Lung (tissue), 12 donors: ENCODE data around the gene LARGE1. TPM values are rescaled to one million over a fixed set of nuclear protein-coding genes. Genes with fewer than 3 reads are reported as not detected.

Experiments used
- ATAC-seq: fragments of 200-7000 bp; cut with Tn5 transposase; one replicate; pipeline ENCODE4 v1.9.1; 2020; ENCODE audit warnings: moderate number of reproducible peaks; ENCODE audit not compliant: insufficient read depth, low FRiP score
- DNase-seq, 3 donors: peaks; one replicate each; pipeline ENCODE4 v3.0.0-alpha.2; 2013 to 2017
- H3K27ac ChIP-seq, 2 donors: one replicate each; pipeline ENCODE4 v1.5.1; 2013; ENCODE audit warnings: mild to moderate bottlenecking in 2 of 2, moderate library complexity in 2 of 2, control low read depth in 1 of 2, inconsistent platforms in 1 of 2, low read depth in 1 of 2, low read length in 1 of 2
- H3K27me3 ChIP-seq, 3 donors: one replicate each; pipeline ENCODE4 v1.5.1; 2013; ENCODE audit warnings: low read length in 2 of 3; ENCODE audit not compliant: control insufficient read depth in 3 of 3, insufficient read depth in 3 of 3
- H3K36me3 ChIP-seq, 4 donors: one replicate each; pipeline ENCODE4 v1.5.1; 2013; ENCODE audit warnings: low read length in 4 of 4, mild to moderate bottlenecking in 1 of 4, moderate library complexity in 1 of 4; ENCODE audit not compliant: control insufficient read depth in 4 of 4, insufficient read depth in 4 of 4
- H3K4me1 ChIP-seq, 5 donors: one replicate each; pipeline ENCODE4 v1.5.1; 2013; ENCODE audit warnings: low read length in 5 of 5, mild to moderate bottlenecking in 2 of 5, moderate library complexity in 1 of 5; ENCODE audit not compliant: control insufficient read depth in 5 of 5, insufficient read depth in 5 of 5
- H3K4me3 ChIP-seq: one replicate; pipeline ENCODE4 v1.5.1; 2013; ENCODE audit warnings: mild to moderate bottlenecking, control low read depth, moderate library complexity
- H3K9ac ChIP-seq, 2 donors: one replicate each; pipeline ENCODE4 v1.5.1; 2013; ENCODE audit warnings: low read length in 2 of 2, control low read depth in 1 of 2; ENCODE audit not compliant: insufficient read depth in 1 of 2
- H3K9me3 ChIP-seq, 4 donors: one replicate each; pipeline ENCODE4 v1.5.1; 2013; ENCODE audit warnings: low read length in 3 of 4, mild to moderate bottlenecking in 1 of 4, moderate library complexity in 1 of 4; ENCODE audit not compliant: control insufficient read depth in 4 of 4, insufficient read depth in 3 of 4
- WGBS, 2 donors: extraction: QIAGEN DNeasy Blood & Tissue Kit; methylation state at CpG; one replicate each; pipeline ENCODE4 v1.1.7; 2013; 5-methylcytosine and 5-hydroxymethylcytosine counted together
- polyA plus RNA-seq, 2 donors: library from polyadenylated mRNA; stranded (reverse); fragments of 200-250 nt; gene quantifications; one replicate each; pipeline ENCODE4 v1.2.1, GENCODE V29; 2013
- total RNA-seq, 2 donors: library from RNA; depleted of rRNA in 1 of 2; stranded (reverse); fragments of >200 nt in 1 of 2; gene quantifications; one replicate each; pipeline ENCODE4 v1.2.1, GENCODE V29; 2014 to 2021
- TF ChIP-seq, protein P1 (sequence below): IDR thresholded peaks from 2 replicates; pipeline ENCODE4 v1.5.1; 2012; ENCODE audit warnings: mild to moderate bottlenecking; ENCODE audit errors: control extremely low read depth, extremely low read depth
- donor health status: control.
- donor health status: control.
- donor health status: Bipolar disorder and iron deficiency.
- donor health status: healthy.
- donor health status: DM: yes; HTN: yes; CAD: no.

Gene LARGE1
- total and polyA plus RNA-seq, 4 donors, result 2.9 to 41.1 (median 15.4) TPM

DNA sequence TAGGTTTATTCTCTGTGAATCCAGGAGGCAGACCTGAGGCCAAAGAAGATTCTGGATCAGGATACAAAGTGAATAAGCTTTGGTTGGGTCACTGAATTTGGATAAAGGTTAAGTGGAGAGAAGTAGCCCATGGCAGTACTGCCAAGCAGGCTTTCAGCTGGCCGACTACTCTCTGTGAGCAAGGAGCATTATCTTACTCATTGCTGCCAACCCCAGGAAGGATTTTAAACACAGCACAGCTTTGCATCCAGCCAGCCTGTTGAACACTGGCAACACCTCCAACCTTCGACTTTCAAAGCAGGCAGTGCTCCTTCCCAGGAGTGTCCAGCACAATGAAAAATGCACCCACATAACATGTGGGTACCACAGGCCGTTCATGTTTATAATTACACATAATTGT lies 498.4 kb downstream of the LARGE1 start:
- H3K9ac ChIP-seq, result no peak overlapping the region
- ATAC-seq, result no peak
- peaks cover 0 to 2% (median 0%) of the 10 kb centered on the region in 4 donors for H3K9me3 ChIP-seq
- H3K4me3 ChIP-seq, result no peak overlapping the region
- H3K36me3 ChIP-seq, result no peaks in the 10 kb centered on the region
- no peaks in the 10 kb centered on the region for H3K27me3 ChIP-seq
- TF ChIP-seq, protein P1, sequence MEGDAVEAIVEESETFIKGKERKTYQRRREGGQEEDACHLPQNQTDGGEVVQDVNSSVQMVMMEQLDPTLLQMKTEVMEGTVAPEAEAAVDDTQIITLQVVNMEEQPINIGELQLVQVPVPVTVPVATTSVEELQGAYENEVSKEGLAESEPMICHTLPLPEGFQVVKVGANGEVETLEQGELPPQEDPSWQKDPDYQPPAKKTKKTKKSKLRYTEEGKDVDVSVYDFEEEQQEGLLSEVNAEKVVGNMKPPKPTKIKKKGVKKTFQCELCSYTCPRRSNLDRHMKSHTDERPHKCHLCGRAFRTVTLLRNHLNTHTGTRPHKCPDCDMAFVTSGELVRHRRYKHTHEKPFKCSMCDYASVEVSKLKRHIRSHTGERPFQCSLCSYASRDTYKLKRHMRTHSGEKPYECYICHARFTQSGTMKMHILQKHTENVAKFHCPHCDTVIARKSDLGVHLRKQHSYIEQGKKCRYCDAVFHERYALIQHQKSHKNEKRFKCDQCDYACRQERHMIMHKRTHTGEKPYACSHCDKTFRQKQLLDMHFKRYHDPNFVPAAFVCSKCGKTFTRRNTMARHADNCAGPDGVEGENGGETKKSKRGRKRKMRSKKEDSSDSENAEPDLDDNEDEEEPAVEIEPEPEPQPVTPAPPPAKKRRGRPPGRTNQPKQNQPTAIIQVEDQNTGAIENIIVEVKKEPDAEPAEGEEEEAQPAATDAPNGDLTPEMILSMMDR, result no peak
- peaks cover 0 to 6% (median 0%) of the 10 kb centered on the region in 5 donors for H3K4me1 ChIP-seq
- no peak for DNase-seq
- no peak overlapping the region for H3K27ac ChIP-seq
- WGBS, 2 donors, result 82 to 87% methylated on average over 3 of the region's 3 CpGs

DNA sequence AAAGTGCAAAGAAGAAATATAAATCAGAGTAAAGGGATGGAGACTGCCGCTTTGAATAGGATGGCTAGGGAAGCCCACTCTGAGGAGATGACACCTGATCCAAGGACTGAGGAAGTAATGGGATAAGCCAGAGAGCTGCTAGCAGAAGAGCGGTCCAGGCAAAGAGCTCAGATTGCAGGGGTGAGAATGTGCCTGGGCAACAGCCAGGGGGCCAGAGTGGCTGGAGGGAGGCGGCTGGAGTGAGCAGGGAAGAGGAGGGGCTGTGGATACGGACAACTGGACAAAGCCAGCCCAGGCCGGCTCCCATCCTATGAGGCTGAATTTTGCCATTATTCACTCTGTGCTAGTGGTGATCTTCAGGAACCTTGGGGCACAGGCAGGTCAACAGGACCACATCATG lies 501.8 kb downstream of the LARGE1 start:
- H3K36me3 ChIP-seq, result no peaks in the 10 kb centered on the region
- no peaks in the 10 kb centered on the region for H3K27me3 ChIP-seq
- no peak overlapping the region for H3K4me3 ChIP-seq
- peaks cover 0 to 2% (median 0%) of the 10 kb centered on the region in 4 donors for H3K9me3 ChIP-seq
- 90 to 95% methylated on average over 5 of the region's 5 CpGs for WGBS, 2 donors
- TF ChIP-seq, protein P1, result no peak
- peaks cover 0 to 5% (median 0%) of the 10 kb centered on the region in 5 donors for H3K4me1 ChIP-seq
- no peak for DNase-seq
- no peak overlapping the region for H3K27ac ChIP-seq
- no peak for ATAC-seq
- no peak overlapping the region for H3K9ac ChIP-seq

DNA sequence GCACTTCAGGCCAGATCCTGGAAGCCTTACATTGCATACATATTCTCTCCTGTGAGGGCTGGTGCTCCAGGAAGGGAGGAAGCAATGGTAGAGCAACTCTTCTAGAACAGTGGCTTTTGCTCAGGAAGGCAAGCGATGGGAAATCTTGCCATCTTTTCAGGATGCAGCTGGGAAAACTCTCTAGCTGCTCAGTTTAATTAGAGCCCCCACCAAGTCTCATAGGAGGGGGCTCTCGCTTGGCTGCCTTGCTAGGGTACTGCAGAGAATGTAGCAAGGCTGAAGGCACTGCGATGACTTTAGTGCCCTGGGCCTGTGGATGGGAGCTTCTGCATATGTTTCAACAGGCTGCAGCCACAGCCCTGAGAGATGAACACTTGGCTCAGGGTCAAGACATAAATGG lies 504.9 kb downstream of the LARGE1 start:
- DNase-seq, result peak; percentile 48 to 84 (median 73)
- no peaks in the 10 kb centered on the region for H3K36me3 ChIP-seq
- H3K9ac ChIP-seq, result no peak overlapping the region
- TF ChIP-seq, protein P1, result no peak
- ATAC-seq, result no peak
- H3K9me3 ChIP-seq, result no peaks in the 10 kb centered on the region
- no peak overlapping the region for H3K27ac ChIP-seq
- H3K4me1 ChIP-seq, result peaks cover 0 to 5% (median 0%) of the 10 kb centered on the region in 5 donors
- H3K27me3 ChIP-seq, result no peaks in the 10 kb centered on the region
- no peak overlapping the region for H3K4me3 ChIP-seq
- 80 to 85% methylated on average over 3 of the region's 3 CpGs for WGBS, 2 donors

DNA sequence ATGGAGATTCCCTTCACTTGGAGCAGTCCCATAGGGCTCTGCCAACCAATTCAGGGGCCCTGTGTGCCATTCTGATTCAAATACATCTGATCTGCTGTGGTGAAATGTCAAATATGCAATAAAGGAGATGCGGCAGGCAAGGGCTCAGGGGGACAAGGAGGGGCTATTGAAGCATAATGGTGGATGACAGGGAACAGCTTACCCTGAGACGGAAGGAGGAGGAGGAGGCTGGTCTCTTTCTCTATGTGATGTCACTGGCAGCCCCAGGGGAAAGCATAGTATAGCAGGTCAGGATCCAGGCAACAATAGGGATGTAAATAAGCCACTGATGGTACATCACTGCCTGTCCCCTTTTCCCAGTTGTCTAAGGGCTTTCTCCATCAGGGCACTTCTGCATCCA lies 511.2 kb downstream of the LARGE1 start:
- 91 to 97% methylated on average over 2 of the region's 2 CpGs for WGBS, 2 donors
- no peak overlapping the region for H3K27ac ChIP-seq
- no peaks in the 10 kb centered on the region for H3K36me3 ChIP-seq
- no peak overlapping the region for H3K9ac ChIP-seq
- H3K4me3 ChIP-seq, result no peak overlapping the region
- TF ChIP-seq, protein P1, result no peak
- H3K9me3 ChIP-seq, result no peaks in the 10 kb centered on the region
- ATAC-seq, result no peak
- H3K27me3 ChIP-seq, result no peaks in the 10 kb centered on the region
- no peak for DNase-seq
- peaks cover 0 to 7% (median 5%) of the 10 kb centered on the region in 5 donors for H3K4me1 ChIP-seq
